ENCODE data around the gene ARL8A.
"Not testable (repeated sequence)": the region's sequence is repeated elsewhere in the genome, so short reads cannot be mapped to it uniquely, and the experiment has no call there.

The ARL8A gene

DNA sequence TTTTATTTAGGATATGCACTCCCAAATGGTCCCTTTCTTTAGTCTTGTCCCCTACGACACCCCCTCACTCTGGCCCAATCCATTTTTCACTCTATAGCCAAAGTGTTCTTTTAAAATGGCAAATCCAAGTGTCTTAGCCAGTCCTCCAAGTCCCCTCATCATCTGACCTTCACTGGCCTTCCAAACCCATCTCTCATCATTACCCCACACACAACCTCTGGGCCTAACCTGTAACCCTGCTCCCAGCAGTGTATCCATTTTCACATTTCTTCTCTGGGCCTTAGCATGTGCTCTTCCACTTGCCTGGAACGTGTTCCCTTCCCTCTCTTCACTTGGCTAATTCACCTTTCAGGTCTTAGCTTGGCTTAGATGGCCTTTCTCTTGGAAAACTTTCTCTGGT lies 6.5 kb upstream of the ARL8A start:
- no peak overlapping the region for H3K4me3 ChIP-seq (ENCODE audit: control insufficient read depth, low read depth, low read length)
- DNase-seq (ENCODE audit: low read depth): no peak
- TF ChIP-seq, protein P1, sequence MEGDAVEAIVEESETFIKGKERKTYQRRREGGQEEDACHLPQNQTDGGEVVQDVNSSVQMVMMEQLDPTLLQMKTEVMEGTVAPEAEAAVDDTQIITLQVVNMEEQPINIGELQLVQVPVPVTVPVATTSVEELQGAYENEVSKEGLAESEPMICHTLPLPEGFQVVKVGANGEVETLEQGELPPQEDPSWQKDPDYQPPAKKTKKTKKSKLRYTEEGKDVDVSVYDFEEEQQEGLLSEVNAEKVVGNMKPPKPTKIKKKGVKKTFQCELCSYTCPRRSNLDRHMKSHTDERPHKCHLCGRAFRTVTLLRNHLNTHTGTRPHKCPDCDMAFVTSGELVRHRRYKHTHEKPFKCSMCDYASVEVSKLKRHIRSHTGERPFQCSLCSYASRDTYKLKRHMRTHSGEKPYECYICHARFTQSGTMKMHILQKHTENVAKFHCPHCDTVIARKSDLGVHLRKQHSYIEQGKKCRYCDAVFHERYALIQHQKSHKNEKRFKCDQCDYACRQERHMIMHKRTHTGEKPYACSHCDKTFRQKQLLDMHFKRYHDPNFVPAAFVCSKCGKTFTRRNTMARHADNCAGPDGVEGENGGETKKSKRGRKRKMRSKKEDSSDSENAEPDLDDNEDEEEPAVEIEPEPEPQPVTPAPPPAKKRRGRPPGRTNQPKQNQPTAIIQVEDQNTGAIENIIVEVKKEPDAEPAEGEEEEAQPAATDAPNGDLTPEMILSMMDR (IDR thresholded peaks at IDR 0.05; ENCODE audit: control insufficient read depth, insufficient read depth, low read depth, low read length, missing control alignments): no peak

DNA sequence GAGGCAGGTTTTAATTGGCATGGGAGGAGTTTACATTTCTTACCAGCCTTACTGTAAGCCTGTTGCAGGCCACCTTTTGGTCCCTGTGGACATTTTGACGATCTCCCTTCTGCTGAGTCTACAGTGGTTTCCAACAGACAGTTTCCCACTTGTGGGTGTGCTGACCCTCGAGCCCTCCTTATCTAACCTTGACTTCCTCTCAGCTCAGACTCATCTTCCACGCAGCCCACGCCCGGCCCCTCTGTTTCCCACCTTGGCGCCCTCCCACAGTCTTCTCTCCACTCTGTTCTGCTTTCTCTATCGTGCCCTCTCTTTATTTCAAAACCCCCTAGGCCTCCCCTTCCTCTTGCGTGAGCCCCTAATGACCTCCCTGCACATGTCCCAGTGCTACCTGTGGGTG lies 6.1 kb upstream of the ARL8A start:
- no peak for DNase-seq (ENCODE audit: low read depth)
- no peak overlapping the region for H3K4me3 ChIP-seq (ENCODE audit: control insufficient read depth, low read depth, low read length)
- TF ChIP-seq, protein P1 (IDR thresholded peaks at IDR 0.05; ENCODE audit: control insufficient read depth, insufficient read depth, low read depth, low read length, missing control alignments): no peak

- TF ChIP-seq, protein P1 (IDR thresholded peaks at IDR 0.05; ENCODE audit: control insufficient read depth, insufficient read depth, low read depth, low read length, missing control alignments): no peak
- DNase-seq (ENCODE audit: low read depth): no peak
- no peak overlapping the region for H3K4me3 ChIP-seq (ENCODE audit: control insufficient read depth, low read depth, low read length)
These were observed 5.7 kb upstream of the ARL8A start for GRCh38 chr1:202150187-202150586.

DNA sequence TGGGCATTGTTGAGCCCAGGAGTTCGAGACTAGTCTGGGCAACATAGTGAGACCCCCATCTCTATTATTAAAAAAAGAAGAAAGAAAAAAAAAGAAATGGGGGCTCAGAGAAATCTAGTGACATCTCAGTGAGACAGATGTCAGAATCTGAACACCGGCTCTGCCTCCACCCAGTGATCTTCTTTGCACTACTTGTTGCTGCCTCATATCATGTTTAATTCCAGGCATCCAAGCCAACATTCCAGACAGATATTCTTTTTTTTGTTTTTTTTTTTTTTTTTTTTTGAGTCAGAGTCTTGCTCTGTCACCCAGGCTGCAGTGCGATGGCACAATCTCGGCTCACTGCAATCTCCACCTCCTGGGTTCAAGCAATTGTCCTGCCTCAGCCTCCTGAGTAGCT lies 5.0 kb upstream of the ARL8A start:
- H3K4me3 ChIP-seq (ENCODE audit: control insufficient read depth, low read depth, low read length): no peak overlapping the region
- TF ChIP-seq, protein P1 (IDR thresholded peaks at IDR 0.05; ENCODE audit: control insufficient read depth, insufficient read depth, low read depth, low read length, missing control alignments): no peak
- no peak for DNase-seq (ENCODE audit: low read depth)

DNA sequence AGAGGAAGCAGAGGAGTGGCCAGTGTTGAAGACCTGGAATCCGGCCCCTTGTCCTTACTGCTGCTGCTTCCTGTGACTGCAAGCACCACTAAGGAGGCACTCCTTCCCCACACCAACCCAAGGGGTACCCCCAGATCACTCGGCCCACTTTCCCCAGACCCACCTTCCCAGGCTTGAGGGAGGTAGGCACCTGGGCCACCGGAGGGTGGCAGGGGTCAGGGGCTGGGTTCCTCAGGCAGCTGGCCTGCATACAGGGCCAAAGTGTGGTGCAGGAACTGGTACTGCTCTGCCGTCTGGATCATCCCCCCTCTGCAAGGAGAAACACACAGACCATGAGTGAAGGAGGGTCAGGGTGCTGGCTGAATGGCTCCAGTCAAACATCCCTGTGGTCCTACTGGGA lies 3.9 kb upstream of the ARL8A start:
- no peak overlapping the region for H3K4me3 ChIP-seq (ENCODE audit: control insufficient read depth, low read depth, low read length)

DNA sequence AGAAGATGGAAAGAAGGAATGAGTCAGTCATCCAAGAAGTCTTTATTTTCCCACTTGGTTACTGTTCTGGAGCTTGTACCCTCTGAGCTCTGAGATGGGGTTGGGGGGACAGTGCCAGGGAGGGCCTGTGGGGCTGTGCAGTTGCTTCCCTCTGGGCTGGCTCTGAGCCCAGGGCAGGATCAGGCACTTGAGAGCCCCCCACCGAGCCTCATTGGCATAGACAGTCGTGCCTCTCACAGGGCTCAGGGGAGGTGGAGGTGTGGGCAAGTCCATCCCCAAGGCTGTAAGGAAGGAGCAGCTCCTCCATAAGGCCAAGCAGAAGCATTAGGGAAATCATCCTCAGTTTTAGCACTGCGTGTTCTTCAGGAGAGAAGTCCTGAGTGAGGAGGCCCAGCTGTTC lies 2.5 kb upstream of the ARL8A start:
- TF ChIP-seq, protein P1 (IDR thresholded peaks at IDR 0.05; ENCODE audit: control insufficient read depth, insufficient read depth, low read depth, low read length, missing control alignments): no peak
- no peak overlapping the region for H3K4me3 ChIP-seq (ENCODE audit: control insufficient read depth, low read depth, low read length)
- DNase-seq (ENCODE audit: low read depth): no peak

More for the DNA sequence above, 3.9 kb upstream of the ARL8A start:
- no peak for DNase-seq (ENCODE audit: low read depth)
- TF ChIP-seq, protein P1 (IDR thresholded peaks at IDR 0.05; ENCODE audit: control insufficient read depth, insufficient read depth, low read depth, low read length, missing control alignments): no peak

- DNase-seq (ENCODE audit: low read depth): no peak
- no peak overlapping the region for H3K4me3 ChIP-seq (ENCODE audit: control insufficient read depth, low read depth, low read length)
- TF ChIP-seq, protein P1 (IDR thresholded peaks at IDR 0.05; ENCODE audit: control insufficient read depth, insufficient read depth, low read depth, low read length, missing control alignments): no peak
These were observed 1.7 kb upstream of the ARL8A start for GRCh38 chr1:202146279-202146678.

GRCh38 chr1:202145744-202146140 lies 1.2 kb upstream of the ARL8A start:
- not testable (repeated sequence) for DNase-seq (ENCODE audit: low read depth); H3K4me3 ChIP-seq (ENCODE audit: control insufficient read depth, low read depth, low read length)

Measured in AG09309 (cell line).